Neural cell (in vitro differentiated cells): ENCODE data around the gene SLC6A7. TPM values are rescaled to one million over a fixed set of nuclear protein-coding genes. Genes with fewer than 3 reads are reported as not detected.

Source experiments
- H2AFZ ChIP-seq: fragments of 200-600, 300-800 bp; sonication (generic), shearing (Covaris generic); 2 replicates; pipeline ENCODE4 v1.6.0; 2014; ENCODE audit warnings: low read depth, mild to moderate bottlenecking, antibody characterized with exemption, low read length, moderate library complexity
- H3F3A ChIP-seq: fragments of 200-600 bp; shearing (Covaris generic); 2 replicates; pipeline ENCODE4 v1.6.1; 2016; ENCODE audit warnings: mild to moderate bottlenecking, moderate library complexity, mixed read lengths, antibody characterized with exemption, low read length; ENCODE audit not compliant: insufficient read depth, poor library complexity, severe bottlenecking
- H3K27ac ChIP-seq: fragments of 200-600, 300-800 bp; sonication (generic), shearing (Covaris generic); 2 replicates; pipeline ENCODE4 v1.5.1; 2014; ENCODE audit warnings: mild to moderate bottlenecking, low read length, moderate library complexity
- H3K27me3 ChIP-seq: fragments of 300-800, 200-600 bp; sonication (generic), shearing (Covaris generic); 2 replicates; pipeline ENCODE4 v1.6.0; 2014; ENCODE audit warnings: mild to moderate bottlenecking, low read depth, low read length, moderate library complexity; ENCODE audit not compliant: insufficient read depth
- H3K36me3 ChIP-seq: fragments of 300-800, 200-600 bp; sonication (generic), shearing (Covaris generic); 2 replicates; pipeline ENCODE4 v1.5.1; 2014; ENCODE audit warnings: mild to moderate bottlenecking, antibody characterized with exemption, low read length, moderate library complexity; ENCODE audit not compliant: insufficient read depth
- H3K4me2 ChIP-seq: fragments of 300-800, 200-600 bp; sonication (generic), shearing (Covaris generic); 2 replicates; pipeline ENCODE4 v1.6.0; 2014; ENCODE audit warnings: mild to moderate bottlenecking, low read length
- H3K4me3 ChIP-seq: fragments of 300-800, 200-600 bp; sonication (generic), shearing (Covaris generic); 2 replicates; pipeline ENCODE4 v1.5.1; 2014; ENCODE audit warnings: mild to moderate bottlenecking, low read length, moderate library complexity
- H3K79me2 ChIP-seq: fragments of 200-600 bp; shearing (Covaris generic); replicated peaks from 2 replicates; pipeline ENCODE4 v1.6.0; 2014; ENCODE audit warnings: mild to moderate bottlenecking, low read length, moderate library complexity; ENCODE audit not compliant: insufficient read depth
- H3K9ac ChIP-seq: fragments of 300-800, 200-600 bp; sonication (generic), shearing (Covaris generic); 2 replicates; pipeline ENCODE4 v1.6.1; 2016; ENCODE audit warnings: mild to moderate bottlenecking, low read length, mixed read lengths
- H3K9me2 ChIP-seq: fragments of 200-600 bp; shearing (Covaris generic); 2 replicates; pipeline ENCODE4 v1.6.1; 2016; ENCODE audit warnings: mild to moderate bottlenecking, low read length, mixed read lengths; ENCODE audit not compliant: insufficient read depth
- H3K9me3 ChIP-seq: fragments of 200-600, 300-800 bp; sonication (generic), shearing (Covaris generic); 2 replicates; pipeline ENCODE4 v1.6.1; 2016; ENCODE audit warnings: mild to moderate bottlenecking, mixed run types, low read length, moderate library complexity, mixed read lengths
- H4K20me1 ChIP-seq: fragments of 200-600 bp; shearing (Covaris generic); 2 replicates; pipeline ENCODE4 v1.6.1; 2016; ENCODE audit warnings: mild to moderate bottlenecking, mixed run types; ENCODE audit not compliant: insufficient read depth
- EP300 ChIP-seq: fragments of 450-650 bp; conservative IDR thresholded peaks from 2 replicates; pipeline ENCODE4 v1.6.1; 2014; ENCODE audit warnings: antibody characterized with exemption, mild to moderate bottlenecking, moderate library complexity; ENCODE audit not compliant: poor library complexity, severe bottlenecking
- EZH2 ChIP-seq: fragments of 200-600, 300-800 bp; shearing (Covaris generic), sonication (generic); IDR thresholded peaks from 2 replicates; pipeline ENCODE4 v1.6.1; 2014; ENCODE audit warnings: antibody characterized with exemption, low read length, borderline replicate concordance, mild to moderate bottlenecking; ENCODE audit not compliant: insufficient read depth, poor library complexity, severe bottlenecking
- MXI1 ChIP-seq: fragments of 450-650 bp; conservative IDR thresholded peaks from 2 replicates; pipeline ENCODE4 v1.6.1; 2014; ENCODE audit warnings: antibody characterized with exemption, mild to moderate bottlenecking; ENCODE audit not compliant: poor library complexity, severe bottlenecking
- POLR2AphosphoS5 ChIP-seq: IDR thresholded peaks from 2 replicates; pipeline ENCODE4 v1.6.1; 2012
- RAD21 ChIP-seq: fragments of 450-650 bp; conservative IDR thresholded peaks from 2 replicates; pipeline ENCODE4 v1.6.1; 2014; ENCODE audit warnings: antibody characterized with exemption, mild to moderate bottlenecking, moderate library complexity
- SMC3 ChIP-seq: fragments of 450-650 bp; conservative IDR thresholded peaks from 2 replicates; pipeline ENCODE4 v1.6.1; 2014; ENCODE audit warnings: antibody characterized with exemption, mild to moderate bottlenecking, moderate library complexity; ENCODE audit not compliant: poor library complexity
- TAF1 ChIP-seq: IDR thresholded peaks from 2 replicates; pipeline ENCODE4 v1.6.1; 2012; ENCODE audit warnings: low read depth
- polyA plus RNA-seq: library from polyadenylated mRNA; depleted of rRNA; stranded (reverse); fragments of >200 nt; gene quantifications from 2 replicates; pipeline ENCODE4 v1.2.3, GENCODE V29; 2014
- TF ChIP-seq, protein P1 (sequence below): IDR thresholded peaks from 2 replicates; pipeline ENCODE4 v1.6.1; 2012; ENCODE audit warnings: borderline replicate concordance
- TF ChIP-seq, protein P2 (sequence below): fragments of 450-650 bp; IDR thresholded peaks from 2 replicates; pipeline ENCODE4 v1.5.1; 2014; ENCODE audit warnings: antibody characterized with exemption, mild to moderate bottlenecking, moderate library complexity; ENCODE audit not compliant: poor library complexity, severe bottlenecking

The SLC6A7 gene
- polyA plus RNA-seq, 1 donor from 2014 or later = 4.6 TPM

DNA sequence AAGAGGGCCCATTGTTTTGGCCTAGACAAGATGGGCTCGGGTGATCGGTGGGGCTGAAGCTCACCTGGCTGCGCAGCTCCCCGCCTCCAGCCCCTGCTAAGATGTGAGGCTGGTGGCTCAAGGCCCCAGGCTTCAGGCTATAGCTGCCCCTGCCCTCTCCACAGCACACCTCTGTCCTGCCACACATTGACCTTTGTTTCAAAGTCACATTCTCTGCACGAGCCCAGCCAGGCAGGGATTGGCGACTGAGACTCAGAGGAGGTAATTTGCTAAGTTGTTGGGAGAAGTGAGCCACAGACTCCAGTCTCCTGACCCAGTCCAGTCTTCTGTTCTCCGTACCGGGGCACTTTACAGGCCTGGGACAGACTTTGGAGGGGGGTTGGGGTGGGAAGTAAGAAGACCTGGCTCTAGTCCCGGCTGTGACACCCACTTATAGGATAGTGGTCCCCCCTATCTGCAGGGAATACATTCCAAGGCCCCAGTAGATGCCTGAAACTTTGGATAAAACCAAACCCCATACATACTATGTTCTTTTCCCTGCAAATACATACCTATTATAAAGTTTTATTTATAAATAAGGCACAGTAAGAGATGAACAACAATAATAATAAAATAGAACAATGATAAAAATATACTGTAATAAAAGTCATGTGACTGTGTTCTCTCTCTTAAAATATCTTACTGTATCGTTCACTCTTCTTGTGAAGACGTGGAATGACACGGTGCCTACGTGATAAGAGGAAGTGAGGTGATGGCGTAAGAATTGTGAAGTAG, 47.5 kb upstream of the SLC6A7 start:
- no peaks in the 10 kb centered on the region for H3K27me3 ChIP-seq
- no peak overlapping the region for H2AFZ ChIP-seq
- no peaks in the 10 kb centered on the region for H3F3A ChIP-seq
- H3K4me3 ChIP-seq = no peak overlapping the region
- no peaks in the 10 kb centered on the region for H3K36me3 ChIP-seq
- H3K4me2 ChIP-seq = no peak overlapping the region
- TF ChIP-seq RAD21 (no peak), SMC3 (no peak), POLR2AphosphoS5 (no peak), TAF1 (no peak)
- TF ChIP-seq, protein P1, sequence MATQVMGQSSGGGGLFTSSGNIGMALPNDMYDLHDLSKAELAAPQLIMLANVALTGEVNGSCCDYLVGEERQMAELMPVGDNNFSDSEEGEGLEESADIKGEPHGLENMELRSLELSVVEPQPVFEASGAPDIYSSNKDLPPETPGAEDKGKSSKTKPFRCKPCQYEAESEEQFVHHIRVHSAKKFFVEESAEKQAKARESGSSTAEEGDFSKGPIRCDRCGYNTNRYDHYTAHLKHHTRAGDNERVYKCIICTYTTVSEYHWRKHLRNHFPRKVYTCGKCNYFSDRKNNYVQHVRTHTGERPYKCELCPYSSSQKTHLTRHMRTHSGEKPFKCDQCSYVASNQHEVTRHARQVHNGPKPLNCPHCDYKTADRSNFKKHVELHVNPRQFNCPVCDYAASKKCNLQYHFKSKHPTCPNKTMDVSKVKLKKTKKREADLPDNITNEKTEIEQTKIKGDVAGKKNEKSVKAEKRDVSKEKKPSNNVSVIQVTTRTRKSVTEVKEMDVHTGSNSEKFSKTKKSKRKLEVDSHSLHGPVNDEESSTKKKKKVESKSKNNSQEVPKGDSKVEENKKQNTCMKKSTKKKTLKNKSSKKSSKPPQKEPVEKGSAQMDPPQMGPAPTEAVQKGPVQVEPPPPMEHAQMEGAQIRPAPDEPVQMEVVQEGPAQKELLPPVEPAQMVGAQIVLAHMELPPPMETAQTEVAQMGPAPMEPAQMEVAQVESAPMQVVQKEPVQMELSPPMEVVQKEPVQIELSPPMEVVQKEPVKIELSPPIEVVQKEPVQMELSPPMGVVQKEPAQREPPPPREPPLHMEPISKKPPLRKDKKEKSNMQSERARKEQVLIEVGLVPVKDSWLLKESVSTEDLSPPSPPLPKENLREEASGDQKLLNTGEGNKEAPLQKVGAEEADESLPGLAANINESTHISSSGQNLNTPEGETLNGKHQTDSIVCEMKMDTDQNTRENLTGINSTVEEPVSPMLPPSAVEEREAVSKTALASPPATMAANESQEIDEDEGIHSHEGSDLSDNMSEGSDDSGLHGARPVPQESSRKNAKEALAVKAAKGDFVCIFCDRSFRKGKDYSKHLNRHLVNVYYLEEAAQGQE = no peak
- no peaks in the 10 kb centered on the region for H3K79me2 ChIP-seq
- no peak overlapping the region for H3K9ac ChIP-seq
- no peak overlapping the region for H3K27ac ChIP-seq
- H4K20me1 ChIP-seq = no peaks in the 10 kb centered on the region
- H3K9me3 ChIP-seq = no peaks in the 10 kb centered on the region
- no peaks in the 10 kb centered on the region for H3K9me2 ChIP-seq

DNA sequence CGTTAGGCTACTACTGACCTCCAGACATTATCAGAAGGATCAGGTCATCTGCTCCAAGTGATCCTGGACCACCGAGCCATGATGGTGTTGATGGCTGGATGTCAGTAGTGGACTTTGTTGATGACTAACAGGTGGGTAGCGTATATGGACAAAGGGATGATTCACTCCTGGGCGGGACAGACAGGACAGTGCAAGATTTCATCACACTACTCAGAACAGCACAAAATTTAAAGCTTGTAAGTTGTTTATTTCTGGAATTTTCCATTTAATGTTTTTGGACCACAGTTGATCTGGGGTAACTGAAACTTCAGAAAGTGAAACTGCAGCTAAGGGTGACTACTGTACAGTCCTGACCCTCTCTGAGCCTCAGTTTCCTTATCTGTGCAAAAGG, 46.9 kb upstream of the SLC6A7 start:
- Histone ChIP-seq H3K4me3 (no peak overlapping the region), H4K20me1 (no peaks in the 10 kb centered on the region), H3K27ac (no peak overlapping the region), H3F3A (no peaks in the 10 kb centered on the region), H3K9me2 (no peaks in the 10 kb centered on the region), H3K27me3 (no peaks in the 10 kb centered on the region), H2AFZ (no peak overlapping the region), H3K4me2 (no peak overlapping the region), H3K79me2 (no peaks in the 10 kb centered on the region), H3K9ac (no peak overlapping the region), H3K9me3 (no peaks in the 10 kb centered on the region), H3K36me3 (no peaks in the 10 kb centered on the region)
- TF ChIP-seq POLR2AphosphoS5 (no peak), EZH2 (no peak), TAF1 (no peak), EP300 (no peak), SMC3 (no peak), RAD21 (no peak), MXI1 (no peak)
- TF ChIP-seq, protein P1 = no peak
- TF ChIP-seq, protein P2, sequence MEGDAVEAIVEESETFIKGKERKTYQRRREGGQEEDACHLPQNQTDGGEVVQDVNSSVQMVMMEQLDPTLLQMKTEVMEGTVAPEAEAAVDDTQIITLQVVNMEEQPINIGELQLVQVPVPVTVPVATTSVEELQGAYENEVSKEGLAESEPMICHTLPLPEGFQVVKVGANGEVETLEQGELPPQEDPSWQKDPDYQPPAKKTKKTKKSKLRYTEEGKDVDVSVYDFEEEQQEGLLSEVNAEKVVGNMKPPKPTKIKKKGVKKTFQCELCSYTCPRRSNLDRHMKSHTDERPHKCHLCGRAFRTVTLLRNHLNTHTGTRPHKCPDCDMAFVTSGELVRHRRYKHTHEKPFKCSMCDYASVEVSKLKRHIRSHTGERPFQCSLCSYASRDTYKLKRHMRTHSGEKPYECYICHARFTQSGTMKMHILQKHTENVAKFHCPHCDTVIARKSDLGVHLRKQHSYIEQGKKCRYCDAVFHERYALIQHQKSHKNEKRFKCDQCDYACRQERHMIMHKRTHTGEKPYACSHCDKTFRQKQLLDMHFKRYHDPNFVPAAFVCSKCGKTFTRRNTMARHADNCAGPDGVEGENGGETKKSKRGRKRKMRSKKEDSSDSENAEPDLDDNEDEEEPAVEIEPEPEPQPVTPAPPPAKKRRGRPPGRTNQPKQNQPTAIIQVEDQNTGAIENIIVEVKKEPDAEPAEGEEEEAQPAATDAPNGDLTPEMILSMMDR = no peak
